Kidney (tissue), 14 donors: ENCODE data around the gene SLC51B. TPM values are rescaled to one million over a fixed set of nuclear protein-coding genes. Genes with fewer than 3 reads are reported as not detected.
A peak's percentile ranks its signal among the peaks of the same experiment; 100 is the strongest.
"Not testable (repeated sequence)": the region's sequence is repeated elsewhere in the genome, so short reads cannot be mapped to it uniquely, and the experiment has no call there.

ENCODE experiments used
- DNase-seq, 5 donors: peaks; one replicate each; pipeline ENCODE4 v3.0.0-alpha.2; 2013 to 2020
- FAIRE-seq: peaks from 2 replicates; lab custom pipeline; 2012; peaks lifted over from hg19 to GRCh38; lab: Jason Lieb, UNC
- H3K27ac ChIP-seq, 2 donors: one replicate each; pipeline ENCODE4 v1.7.0; 2013; ENCODE audit warnings: low read depth in 2 of 2, low read length in 2 of 2, inconsistent platforms in 1 of 2
- H3K27me3 ChIP-seq: one replicate; pipeline ENCODE4 v1.7.1; 2013; ENCODE audit warnings: low read length, inconsistent platforms; ENCODE audit not compliant: control insufficient read depth, insufficient read depth
- H3K36me3 ChIP-seq, 3 donors: one replicate each; pipeline versions ENCODE4 v1.7.0 to v1.7.1; 2013; ENCODE audit warnings: low read length in 3 of 3, control low read depth in 1 of 3, inconsistent platforms in 1 of 3; ENCODE audit not compliant: insufficient read depth in 3 of 3, control insufficient read depth in 2 of 3
- H3K4me1 ChIP-seq, 3 donors: one replicate each; pipeline versions ENCODE4 v1.7.0 to v1.7.1; 2013; ENCODE audit warnings: low read length in 3 of 3, inconsistent platforms in 1 of 3, low read depth in 1 of 3; ENCODE audit not compliant: control insufficient read depth in 2 of 3, insufficient read depth in 2 of 3
- H3K4me3 ChIP-seq, 3 donors: one replicate each; pipeline versions ENCODE4 v1.7.0 to v1.8.1; 2013; ENCODE audit warnings: low read length in 3 of 3, control low read depth in 1 of 3, inconsistent platforms in 1 of 3
- H3K9ac ChIP-seq, 3 donors: one replicate each; pipeline versions ENCODE4 v1.7.0 to v1.7.1; 2013; ENCODE audit warnings: low read length in 3 of 3, control low read depth in 1 of 3, inconsistent platforms in 1 of 3
- H3K9me3 ChIP-seq, 3 donors: one replicate each; pipeline versions ENCODE4 v1.7.0 to v1.7.1; 2013; ENCODE audit warnings: low read length in 3 of 3, control low read depth in 1 of 3, inconsistent platforms in 1 of 3; ENCODE audit not compliant: control insufficient read depth in 2 of 3, insufficient read depth in 1 of 3
- intact Hi-C: fragments of 100-400 bp; cut with DNase I; formaldehyde crosslinking; loops from one replicate; pipeline ENCODE4 v1.11.1; 2022
- polyA plus RNA-seq: library from polyadenylated mRNA; stranded (reverse); fragments of 350-450 nt; fragmentation: Illumina TruSeq; extraction: RNeasy Lipid Tissue Mini Kit (QIAGEN cat#74804); gene quantifications from one replicate; pipeline ENCODE4 v1.2.3, GENCODE V29; 2014; ENCODE audit warnings: low read depth, low replicate concordance; ENCODE audit not compliant: insufficient read depth
- total RNA-seq: library from RNA; stranded (reverse); fragmentation: NEBNext Ultra II Directional; extraction: Animal tissue kit (Norgen Biotek cat#: 25700); gene quantifications from one replicate; pipeline ENCODE4 v1.2.1, GENCODE V29; 2021
- TF ChIP-seq, protein P1 (sequence below): IDR thresholded peaks from 3 replicates; pipeline ENCODE4 v1.5.1; 2012; ENCODE audit warnings: mild to moderate bottlenecking, moderate library complexity, borderline replicate concordance; ENCODE audit not compliant: insufficient read depth; ENCODE audit errors: extremely low read depth
- donor health status: control.
- donor health status: control.
- donor health status: control.
- donor health status: control.
- donor health status: control.
- donor health status: DM: yes; HTN: yes; CAD: no.
- donor health status: Normal renal cell carcinoma (clear cell type).

SLC51B gene
- total and polyA plus RNA-seq, 2 donors from 2014 or later = 2.9 to 40.9 TPM

GRCh38 chr15:65096481-65097385 lies 51.5 kb downstream of the SLC51B start:
- no peak overlapping the region for H3K27ac ChIP-seq
- DNase-seq (peak in 1 of 5 donors; percentile 23), FAIRE-seq (no peak)
- H3K9me3 ChIP-seq = no peaks in the 10 kb centered on the region
- H3K27me3 ChIP-seq = no peaks in the 10 kb centered on the region
- intact Hi-C loops = no loop called here
- peaks cover 2 to 21% (median 12%) of the 10 kb centered on the region in 3 donors for H3K36me3 ChIP-seq
- no peak overlapping the region for H3K4me3 ChIP-seq
- TF ChIP-seq, protein P1, sequence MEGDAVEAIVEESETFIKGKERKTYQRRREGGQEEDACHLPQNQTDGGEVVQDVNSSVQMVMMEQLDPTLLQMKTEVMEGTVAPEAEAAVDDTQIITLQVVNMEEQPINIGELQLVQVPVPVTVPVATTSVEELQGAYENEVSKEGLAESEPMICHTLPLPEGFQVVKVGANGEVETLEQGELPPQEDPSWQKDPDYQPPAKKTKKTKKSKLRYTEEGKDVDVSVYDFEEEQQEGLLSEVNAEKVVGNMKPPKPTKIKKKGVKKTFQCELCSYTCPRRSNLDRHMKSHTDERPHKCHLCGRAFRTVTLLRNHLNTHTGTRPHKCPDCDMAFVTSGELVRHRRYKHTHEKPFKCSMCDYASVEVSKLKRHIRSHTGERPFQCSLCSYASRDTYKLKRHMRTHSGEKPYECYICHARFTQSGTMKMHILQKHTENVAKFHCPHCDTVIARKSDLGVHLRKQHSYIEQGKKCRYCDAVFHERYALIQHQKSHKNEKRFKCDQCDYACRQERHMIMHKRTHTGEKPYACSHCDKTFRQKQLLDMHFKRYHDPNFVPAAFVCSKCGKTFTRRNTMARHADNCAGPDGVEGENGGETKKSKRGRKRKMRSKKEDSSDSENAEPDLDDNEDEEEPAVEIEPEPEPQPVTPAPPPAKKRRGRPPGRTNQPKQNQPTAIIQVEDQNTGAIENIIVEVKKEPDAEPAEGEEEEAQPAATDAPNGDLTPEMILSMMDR = no peak
- no peak overlapping the region for H3K9ac ChIP-seq
- peaks cover 0 to 11% (median 3%) of the 10 kb centered on the region in 3 donors for H3K4me1 ChIP-seq

GRCh38 chr15:65097651-65098263 lies 52.6 kb downstream of the SLC51B start:
- no peak for FAIRE-seq
- H3K27me3 ChIP-seq = no peaks in the 10 kb centered on the region
- no peak overlapping the region for H3K9ac ChIP-seq
- H3K4me3 ChIP-seq = no peak overlapping the region
- H3K4me1 ChIP-seq = peaks cover 0 to 11% (median 3%) of the 10 kb centered on the region in 3 donors
- TF ChIP-seq, protein P1 = no peak
- no peaks in the 10 kb centered on the region for H3K9me3 ChIP-seq
- DNase-seq = no peak
- intact Hi-C loops = no loop called here
- H3K27ac ChIP-seq = no peak overlapping the region
- H3K36me3 ChIP-seq = peaks cover 2 to 21% (median 12%) of the 10 kb centered on the region in 3 donors

DNA sequence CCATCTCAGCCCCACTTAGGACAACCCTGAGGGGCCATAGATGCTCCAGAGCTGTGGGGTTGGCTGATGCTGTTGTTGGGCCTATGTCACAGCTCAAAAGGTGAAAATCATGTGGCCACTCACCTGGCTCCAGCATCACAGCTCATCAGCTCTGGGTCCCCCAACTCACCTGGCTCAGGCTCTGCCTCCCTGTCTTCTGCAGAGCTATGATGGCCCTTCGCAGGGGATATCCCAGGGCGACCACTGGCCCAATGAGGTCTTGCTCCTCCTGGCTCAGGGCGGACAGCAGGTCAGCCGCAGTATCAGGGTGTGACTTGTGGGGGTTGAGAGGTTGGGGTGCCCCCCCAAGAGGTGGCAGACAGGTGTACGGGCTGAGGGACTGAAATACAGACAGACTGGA lies 54.1 kb downstream of the SLC51B start:
- no peaks in the 10 kb centered on the region for H3K27me3 ChIP-seq
- intact Hi-C loops = no loop called here
- TF ChIP-seq, protein P1 = no peak
- FAIRE-seq (no peak), DNase-seq (no peak)
- no peak overlapping the region for H3K4me3 ChIP-seq
- H3K36me3 ChIP-seq = peaks cover 2 to 21% (median 12%) of the 10 kb centered on the region in 3 donors
- peaks cover 0 to 11% (median 3%) of the 10 kb centered on the region in 3 donors for H3K4me1 ChIP-seq
- H3K9me3 ChIP-seq = no peaks in the 10 kb centered on the region
- no peak overlapping the region for H3K27ac ChIP-seq
- H3K9ac ChIP-seq = no peak overlapping the region

DNA sequence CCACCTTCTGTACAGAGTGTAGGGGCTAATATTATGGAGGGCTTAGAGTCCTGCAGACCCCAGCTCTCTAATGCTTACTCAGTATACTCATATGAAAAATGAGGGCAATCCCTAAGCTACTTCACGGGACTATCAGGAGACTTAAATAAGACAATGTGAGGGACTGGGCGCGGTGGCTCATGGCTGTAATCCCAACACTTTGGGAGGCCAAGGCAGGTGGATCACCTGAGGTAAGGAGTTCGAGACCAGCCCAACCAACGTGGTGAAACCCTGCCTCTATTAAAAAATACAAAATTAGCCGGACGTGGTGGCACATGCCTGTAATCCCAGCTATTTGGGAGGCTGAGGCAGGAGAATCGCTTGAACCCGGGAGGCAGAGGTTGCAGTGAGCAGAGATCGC lies 54.6 kb downstream of the SLC51B start:
- H3K4me3 ChIP-seq, FAIRE-seq, H3K4me1 ChIP-seq, H3K9me3 ChIP-seq, H3K9ac ChIP-seq, intact Hi-C loops, DNase-seq, H3K27ac ChIP-seq, H3K27me3 ChIP-seq: not testable (repeated sequence)
- peaks cover 2 to 21% (median 12%) of the 10 kb centered on the region in 3 donors for H3K36me3 ChIP-seq
